Activated B cell treated with CpG ODN at 0.5 μM for 24 hours (primary cell): ENCODE measurements around the gene ARFGEF3. TPM values are rescaled to one million over a fixed set of nuclear protein-coding genes. Genes with fewer than 3 reads are reported as not detected.

ENCODE experiments used
- ATAC-seq: fragments of 200-7000 bp; cut with Tn5 transposase; one replicate; pipeline ENCODE4 v1.10.0; 2021; ENCODE audit warnings: low read depth, mild to moderate bottlenecking, moderate library complexity
- CTCF ChIA-PET: fragments of 350-600 bp; sonication (Branson Sonifier 250); formaldehyde crosslinking; loops from one replicate; lab custom pipeline; 2021; ENCODE audit warnings: antibody characterized with exemption; lab: Charles Lee
- POLR2A ChIA-PET: fragments of 350-600 bp; sonication (Branson Sonifier 250); formaldehyde crosslinking; loops from one replicate; lab custom pipeline; 2021; ENCODE audit warnings: antibody characterized with exemption; lab: Charles Lee
- DNase-seq: peaks from one replicate; pipeline ENCODE4 v3.0.0; 2022
- H3K27ac Mint-ChIP-seq: one replicate; pipeline ENCODE4 v1.8.0; 2020; ENCODE audit warnings: mixed read lengths
- H3K27me3 Mint-ChIP-seq: one replicate; pipeline ENCODE4 v1.8.0; 2021; ENCODE audit warnings: mixed read lengths
- H3K36me3 Mint-ChIP-seq: one replicate; pipeline ENCODE4 v1.8.0; 2021; ENCODE audit warnings: low read depth, mixed read lengths
- H3K4me1 Mint-ChIP-seq: one replicate; pipeline ENCODE4 v1.8.0; 2021; ENCODE audit warnings: mixed read lengths
- H3K4me3 Mint-ChIP-seq: one replicate; pipeline ENCODE4 v1.8.0; 2020; ENCODE audit warnings: mild to moderate bottlenecking, mixed read lengths
- H3K9me3 Mint-ChIP-seq: one replicate; pipeline ENCODE4 v1.8.0; 2020; ENCODE audit warnings: mixed read lengths
- CTCF ChIP-seq: fragments of 200-600 bp; IDR thresholded peaks from one replicate; pipeline ENCODE4 v1.8.0; 2022; ENCODE audit warnings: antibody characterized with exemption, mild to moderate bottlenecking
- intact Hi-C: fragments of 100-400 bp; cut with micrococcal nuclease; formaldehyde crosslinking; loops from one replicate; pipeline ENCODE4 v1.15.1; 2024
- total RNA-seq: library from RNA; stranded (reverse); gene quantifications from 2 replicates; pipeline ENCODE4 v1.2.3, GENCODE V29; 2022

Gene ARFGEF3
- total RNA-seq, 1 donor from 2014 or later, result 0.02 TPM

GRCh38 chr6:138264372-138264880, 102.7 kb downstream of the ARFGEF3 start:
- no peaks in the 10 kb centered on the region for H3K9me3 Mint-ChIP-seq
- intact Hi-C loops, result no loop called here
- CTCF ChIA-PET, result no interaction called here
- no peaks in the 10 kb centered on the region for H3K36me3 Mint-ChIP-seq
- TF ChIP-seq CTCF, result no peak
- H3K27me3 Mint-ChIP-seq, result peaks cover 21% of the 10 kb centered on the region
- POLR2A ChIA-PET, result no interaction called here
- DNase-seq, result no peak
- no peaks in the 10 kb centered on the region for H3K4me1 Mint-ChIP-seq
- no peak overlapping the region for H3K27ac Mint-ChIP-seq
- no peak for ATAC-seq
- H3K4me3 Mint-ChIP-seq, result no peak overlapping the region

GRCh38 chr6:138266095-138266494, 104.4 kb downstream of the ARFGEF3 start:
- ATAC-seq (no peak), DNase-seq (no peak)
- peaks cover 23% of the 10 kb centered on the region for H3K27me3 Mint-ChIP-seq
- no peak overlapping the region for H3K27ac Mint-ChIP-seq
- no peak for TF ChIP-seq CTCF
- no peaks in the 10 kb centered on the region for H3K9me3 Mint-ChIP-seq
- ChIA-PET POLR2A (no interaction called here), CTCF (no interaction called here)
- intact Hi-C loops, result no loop called here
- H3K4me1 Mint-ChIP-seq, result no peaks in the 10 kb centered on the region
- H3K36me3 Mint-ChIP-seq, result no peaks in the 10 kb centered on the region
- no peak overlapping the region for H3K4me3 Mint-ChIP-seq

GRCh38 chr6:138267971-138268895, 106.5 kb downstream of the ARFGEF3 start:
- Mint-ChIP-seq H3K4me1 (no peaks in the 10 kb centered on the region), H3K27ac (no peak overlapping the region), H3K4me3 (no peak overlapping the region), H3K36me3 (no peaks in the 10 kb centered on the region), H3K27me3 (peaks cover 11% of the 10 kb centered on the region), H3K9me3 (no peaks in the 10 kb centered on the region)
- intact Hi-C loops, result no loop called here
- ATAC-seq (no peak), DNase-seq (no peak)
- CTCF ChIA-PET, result no interaction called here
- no peak for TF ChIP-seq CTCF
- POLR2A ChIA-PET, result no interaction called here

GRCh38 chr6:138271451-138271850, 109.7 kb downstream of the ARFGEF3 start:
- DNase-seq (no peak), ATAC-seq (no peak)
- Mint-ChIP-seq H3K4me1 (no peaks in the 10 kb centered on the region), H3K27me3 (peaks cover 8% of the 10 kb centered on the region), H3K27ac (no peak overlapping the region), H3K4me3 (no peak overlapping the region), H3K9me3 (no peaks in the 10 kb centered on the region), H3K36me3 (no peaks in the 10 kb centered on the region)
- POLR2A ChIA-PET, result no interaction called here
- TF ChIP-seq CTCF, result no peak
- CTCF ChIA-PET, result interaction anchor here (0.7 kb wide), 1 partner anchor 28 kb away, joined by 3 read pairs; no protein-coding TSS in a partner anchor
- intact Hi-C loops, result no loop called here

- H3K27ac Mint-ChIP-seq, result no peak overlapping the region
- peaks cover 6% of the 10 kb centered on the region for H3K27me3 Mint-ChIP-seq
- no peaks in the 10 kb centered on the region for H3K36me3 Mint-ChIP-seq
- ATAC-seq (no peak), DNase-seq (no peak)
- intact Hi-C loops, result no loop called here
- no peaks in the 10 kb centered on the region for H3K4me1 Mint-ChIP-seq
- H3K9me3 Mint-ChIP-seq, result no peaks in the 10 kb centered on the region
- POLR2A ChIA-PET, result no interaction called here
- CTCF ChIA-PET, result no interaction called here
- H3K4me3 Mint-ChIP-seq, result no peak overlapping the region
- no peak for TF ChIP-seq CTCF
These were observed 111.0 kb downstream of the ARFGEF3 start for GRCh38 chr6:138272533-138273315.
